Prostate gland (tissue), 2 donors: ENCODE measurements around the gene FAM180B.

ENCODE experiments used
- POLR2A ChIP-seq: fragments of 450-650 bp; IDR thresholded peaks from one replicate; pipeline ENCODE4 v1.6.1; 2016; ENCODE audit warnings: antibody characterized with exemption, mild to moderate bottlenecking
- POLR2AphosphoS5 ChIP-seq: sonication (generic); formaldehyde crosslinking; IDR thresholded peaks from one replicate; pipeline ENCODE4 v1.6.1; 2017; ENCODE audit warnings: antibody characterized with exemption
- TF ChIP-seq, protein P1 (sequence below), 4 experiments: fragments of 200-600 bp in 2 of 4; fragments of 450-650 bp in 2 of 4; sonication (generic) in 2 of 4; IDR thresholded peaks; 1 replicate in 3 of 4; 2 replicates in 1 of 4; pipeline ENCODE4 v1.5.1; 2016 to 2019; ENCODE audit warnings: antibody characterized with exemption in 4 of 4, mild to moderate bottlenecking in 2 of 4, moderate library complexity in 2 of 4

GRCh38 chr11:47539681-47540039 is 46.8 kb upstream of the FAM180B start:
- TF ChIP-seq, protein P1, sequence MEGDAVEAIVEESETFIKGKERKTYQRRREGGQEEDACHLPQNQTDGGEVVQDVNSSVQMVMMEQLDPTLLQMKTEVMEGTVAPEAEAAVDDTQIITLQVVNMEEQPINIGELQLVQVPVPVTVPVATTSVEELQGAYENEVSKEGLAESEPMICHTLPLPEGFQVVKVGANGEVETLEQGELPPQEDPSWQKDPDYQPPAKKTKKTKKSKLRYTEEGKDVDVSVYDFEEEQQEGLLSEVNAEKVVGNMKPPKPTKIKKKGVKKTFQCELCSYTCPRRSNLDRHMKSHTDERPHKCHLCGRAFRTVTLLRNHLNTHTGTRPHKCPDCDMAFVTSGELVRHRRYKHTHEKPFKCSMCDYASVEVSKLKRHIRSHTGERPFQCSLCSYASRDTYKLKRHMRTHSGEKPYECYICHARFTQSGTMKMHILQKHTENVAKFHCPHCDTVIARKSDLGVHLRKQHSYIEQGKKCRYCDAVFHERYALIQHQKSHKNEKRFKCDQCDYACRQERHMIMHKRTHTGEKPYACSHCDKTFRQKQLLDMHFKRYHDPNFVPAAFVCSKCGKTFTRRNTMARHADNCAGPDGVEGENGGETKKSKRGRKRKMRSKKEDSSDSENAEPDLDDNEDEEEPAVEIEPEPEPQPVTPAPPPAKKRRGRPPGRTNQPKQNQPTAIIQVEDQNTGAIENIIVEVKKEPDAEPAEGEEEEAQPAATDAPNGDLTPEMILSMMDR (IDR thresholded peaks at IDR 0.05), result no peak
- TF ChIP-seq POLR2A, result no peak
- no peak for TF ChIP-seq POLR2AphosphoS5
